DND-41 (cell line): ENCODE results near the gene CCDC159.

Experiments
- ATAC-seq: fragments of 200-7000 bp; cut with Tn5 transposase; 3 replicates; pipeline ENCODE4 v1.9.1; 2021; ENCODE audit warnings: low read depth; ENCODE audit not compliant: insufficient read depth
- DNase-seq: peaks from one replicate; pipeline ENCODE4 v3.0.0-alpha.2; 2020
- H2AFZ ChIP-seq: 2 replicates; pipeline ENCODE4 v1.6.0; 2012; ENCODE audit warnings: low read depth, low read length
- H3K27ac ChIP-seq: 2 replicates; pipeline ENCODE4 v1.5.1; 2012; ENCODE audit warnings: low read length, inconsistent platforms
- H3K27me3 ChIP-seq: fragments of 200-600 bp; sonication (generic); 2 replicates; pipeline ENCODE4 v1.6.0; 2012; ENCODE audit warnings: low read length, mild to moderate bottlenecking, inconsistent platforms; ENCODE audit not compliant: insufficient read depth, poor library complexity
- H3K36me3 ChIP-seq: 2 replicates; pipeline ENCODE4 v1.5.1; 2012; ENCODE audit warnings: low read length, inconsistent platforms; ENCODE audit not compliant: insufficient read depth
- H3K4me1 ChIP-seq: 2 replicates; pipeline ENCODE4 v1.5.1; 2012; ENCODE audit warnings: mild to moderate bottlenecking, low read length; ENCODE audit not compliant: insufficient read depth
- H3K4me2 ChIP-seq: 2 replicates; pipeline ENCODE4 v1.6.0; 2012; ENCODE audit warnings: mild to moderate bottlenecking, moderate library complexity, low read length, inconsistent platforms; ENCODE audit not compliant: insufficient read depth
- H3K4me3 ChIP-seq, 2 experiments: fragments of 200-600 bp in 1 of 2; shearing (Covaris generic) in 1 of 2; 2 replicates each; pipeline ENCODE4 v1.5.1; 2012 to 2016; ENCODE audit warnings: inconsistent platforms in 2 of 2, low read length in 2 of 2, mild to moderate bottlenecking in 2 of 2, low read depth in 1 of 2, moderate library complexity in 1 of 2
- H3K79me2 ChIP-seq: 2 replicates; pipeline ENCODE4 v1.6.0; 2012; ENCODE audit warnings: low read length, inconsistent platforms; ENCODE audit not compliant: insufficient read depth
- H3K9ac ChIP-seq: 2 replicates; pipeline ENCODE4 v1.6.0; 2012; ENCODE audit warnings: low read depth, mild to moderate bottlenecking, inconsistent platforms, low read length, moderate library complexity
- H3K9me3 ChIP-seq: 2 replicates; pipeline ENCODE4 v1.5.1; 2012; ENCODE audit warnings: low read length, moderate library complexity, mild to moderate bottlenecking, inconsistent platforms; ENCODE audit not compliant: insufficient read depth, severe bottlenecking
- H4K20me1 ChIP-seq: 2 replicates; pipeline ENCODE4 v1.6.0; 2012; ENCODE audit warnings: low read length; ENCODE audit not compliant: insufficient read depth
- EZH2 ChIP-seq: IDR thresholded peaks from 3 replicates; pipeline ENCODE4 v1.6.1; 2012; ENCODE audit warnings: borderline replicate concordance, low read depth, mild to moderate bottlenecking, moderate library complexity, low read length, inconsistent platforms; ENCODE audit not compliant: severe bottlenecking
- TF ChIP-seq, protein P1 (sequence below): IDR thresholded peaks from 2 replicates; pipeline ENCODE4 v1.5.1; 2012; ENCODE audit warnings: borderline replicate concordance, low read length, moderate library complexity, mild to moderate bottlenecking; ENCODE audit not compliant: poor library complexity, severe bottlenecking; ENCODE audit errors: extremely low read depth

CCDC159 gene

DNA sequence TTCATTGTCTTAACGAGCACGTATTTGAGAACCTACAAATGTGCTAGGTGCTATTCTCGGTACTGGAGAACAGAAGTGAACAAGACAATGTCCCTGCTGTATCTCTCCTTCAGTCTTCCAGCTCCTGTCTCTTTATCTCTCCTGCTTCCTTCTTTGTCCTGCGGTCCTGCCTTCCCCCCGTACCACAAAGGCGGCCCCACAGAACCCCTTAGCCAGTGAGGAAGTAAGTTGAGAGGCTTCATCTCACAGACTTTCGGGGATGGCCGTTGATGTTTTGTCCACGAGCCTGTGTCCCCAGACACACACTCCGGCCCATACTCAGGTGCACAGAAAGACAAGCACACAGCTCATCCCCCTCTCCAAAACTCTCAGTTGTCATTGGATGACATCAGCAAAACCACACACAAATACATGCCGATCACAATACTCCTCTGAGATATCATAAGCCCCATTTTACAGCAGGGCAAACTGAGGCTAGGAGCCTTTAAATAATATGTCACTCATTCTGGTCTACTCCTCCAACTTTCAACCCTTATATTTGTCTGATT, 27.6 kb downstream of the CCDC159 start:
- DNase-seq (no peak), ATAC-seq (no peak)
- Histone ChIP-seq H3K36me3 (peaks cover 19% of the 10 kb centered on the region), H3K9ac (peak overlapping the region; percentile 78), H4K20me1 (no peaks in the 10 kb centered on the region), H3K9me3 (no peaks in the 10 kb centered on the region), H3K4me1 (peaks cover 42% of the 10 kb centered on the region), H2AFZ (peak overlapping the region; percentile 80), H3K79me2 (peaks cover 20% of the 10 kb centered on the region), H3K27me3 (no peaks in the 10 kb centered on the region), H3K4me3 (peak overlapping the region; percentile 30 to 73; a peak in 3 of 4 replicates), H3K27ac (peak overlapping the region; percentile 91), H3K4me2 (peak overlapping the region; percentile 97)
- TF ChIP-seq EZH2 = no peak
- TF ChIP-seq, protein P1, sequence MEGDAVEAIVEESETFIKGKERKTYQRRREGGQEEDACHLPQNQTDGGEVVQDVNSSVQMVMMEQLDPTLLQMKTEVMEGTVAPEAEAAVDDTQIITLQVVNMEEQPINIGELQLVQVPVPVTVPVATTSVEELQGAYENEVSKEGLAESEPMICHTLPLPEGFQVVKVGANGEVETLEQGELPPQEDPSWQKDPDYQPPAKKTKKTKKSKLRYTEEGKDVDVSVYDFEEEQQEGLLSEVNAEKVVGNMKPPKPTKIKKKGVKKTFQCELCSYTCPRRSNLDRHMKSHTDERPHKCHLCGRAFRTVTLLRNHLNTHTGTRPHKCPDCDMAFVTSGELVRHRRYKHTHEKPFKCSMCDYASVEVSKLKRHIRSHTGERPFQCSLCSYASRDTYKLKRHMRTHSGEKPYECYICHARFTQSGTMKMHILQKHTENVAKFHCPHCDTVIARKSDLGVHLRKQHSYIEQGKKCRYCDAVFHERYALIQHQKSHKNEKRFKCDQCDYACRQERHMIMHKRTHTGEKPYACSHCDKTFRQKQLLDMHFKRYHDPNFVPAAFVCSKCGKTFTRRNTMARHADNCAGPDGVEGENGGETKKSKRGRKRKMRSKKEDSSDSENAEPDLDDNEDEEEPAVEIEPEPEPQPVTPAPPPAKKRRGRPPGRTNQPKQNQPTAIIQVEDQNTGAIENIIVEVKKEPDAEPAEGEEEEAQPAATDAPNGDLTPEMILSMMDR = no peak

DNA sequence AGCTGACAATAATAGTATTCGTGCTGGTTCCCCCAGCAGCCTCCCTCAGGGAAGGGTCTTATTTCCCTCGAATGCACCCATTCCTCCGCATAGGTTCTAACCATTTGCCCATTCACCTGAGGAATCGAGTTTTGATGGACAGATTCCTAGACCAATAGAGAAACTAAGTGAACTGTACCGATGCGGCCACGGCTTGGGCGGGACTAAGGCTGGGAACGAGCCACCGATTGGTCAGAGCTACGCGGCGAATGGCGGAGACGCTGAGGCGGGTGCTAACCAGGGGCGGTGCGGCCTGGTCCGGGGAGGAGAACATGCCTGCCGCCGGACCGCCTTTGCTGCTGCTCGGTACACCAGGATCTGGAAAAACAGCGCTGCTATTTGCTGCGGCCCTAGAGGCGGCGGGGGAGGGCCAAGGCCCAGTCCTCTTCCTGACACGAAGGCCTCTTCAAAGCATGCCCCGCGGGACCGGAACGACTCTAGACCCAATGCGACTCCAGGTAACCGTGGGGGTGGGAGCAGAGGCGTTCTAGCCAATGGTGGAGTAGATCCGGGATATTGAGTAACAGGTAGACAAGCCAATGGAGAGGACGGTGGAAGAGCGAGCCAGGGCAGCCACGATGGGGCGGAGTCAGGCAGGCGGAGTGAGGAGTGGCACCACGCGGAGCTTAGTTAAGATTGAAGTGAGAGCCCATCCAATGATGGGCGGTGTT, 28.3 kb downstream of the CCDC159 start, which contains the start of gene SWSAP1:
SWSAP1 (plus strand) TSS at position 234 of the 710 bp plus-strand sequence; CDS start at position 249, 15 bp downstream.
- H4K20me1 ChIP-seq = no peaks in the 10 kb centered on the region
- H3K4me1 ChIP-seq = peaks cover 48% of the 10 kb centered on the region
- peaks cover 20% of the 10 kb centered on the region for H3K79me2 ChIP-seq
- no peaks in the 10 kb centered on the region for H3K27me3 ChIP-seq
- peak within 1 kb of the TSS; percentile 80 for H2AFZ ChIP-seq
- H3K4me2 ChIP-seq = peak within 1 kb of the TSS; percentile 97
- H3K4me3 ChIP-seq = peak within 1 kb of the TSS; percentile 30 to 73
- TF ChIP-seq, protein P1 = no peak
- TF ChIP-seq EZH2 = no peak
- peak within 1 kb of the TSS; percentile 78 for H3K9ac ChIP-seq
- no peaks in the 10 kb centered on the region for H3K9me3 ChIP-seq
- peak within 1 kb of the TSS; percentile 94 for H3K27ac ChIP-seq
- peaks cover 19% of the 10 kb centered on the region for H3K36me3 ChIP-seq
- ATAC-seq (peak; percentile 90), DNase-seq (peak; percentile 99)

DNA sequence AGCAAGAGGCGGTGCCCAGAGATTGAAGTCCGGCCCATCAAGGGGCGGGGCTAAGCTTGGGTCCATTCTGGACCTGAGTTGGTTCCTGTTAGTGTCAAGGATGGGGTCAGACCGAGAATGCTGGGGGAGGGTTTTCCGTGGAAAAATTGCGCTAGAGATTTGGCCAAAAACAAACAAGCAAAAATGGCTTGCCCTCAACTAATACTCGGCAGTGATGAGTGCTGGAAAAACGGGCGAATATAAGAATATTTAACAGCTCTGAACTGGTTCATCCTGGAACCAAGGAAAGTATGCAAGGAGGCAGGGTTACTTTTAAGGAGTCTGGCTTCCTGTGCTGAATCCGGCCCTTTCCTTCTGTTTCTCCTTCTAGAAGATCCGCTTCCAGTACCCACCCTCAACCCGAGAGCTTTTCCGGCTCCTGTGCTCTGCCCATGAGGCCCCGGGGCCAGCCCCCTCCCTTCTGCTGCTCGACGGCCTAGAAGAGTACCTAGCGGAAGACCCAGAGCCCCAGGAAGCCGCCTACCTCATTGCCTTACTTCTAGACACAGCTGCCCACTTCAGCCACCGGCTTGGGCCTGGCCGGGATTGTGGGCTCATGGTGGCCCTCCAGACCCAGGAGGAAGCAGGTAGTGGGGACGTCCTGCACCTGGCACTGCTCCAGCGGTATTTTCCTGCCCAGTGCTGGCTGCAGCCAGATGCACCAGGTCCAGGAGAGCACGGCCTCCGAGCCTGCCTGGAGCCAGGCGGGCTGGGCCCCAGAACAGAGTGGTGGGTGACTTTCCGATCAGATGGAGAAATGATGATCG, 29.0 kb downstream of the CCDC159 start:
- peak overlapping the region; percentile 78 for H3K9ac ChIP-seq
- no peak for TF ChIP-seq EZH2
- TF ChIP-seq, protein P1 = no peak
- peak overlapping the region; percentile 97 for H3K4me2 ChIP-seq
- H3K4me1 ChIP-seq = peaks cover 55% of the 10 kb centered on the region
- no peaks in the 10 kb centered on the region for H4K20me1 ChIP-seq
- H3K27me3 ChIP-seq = no peaks in the 10 kb centered on the region
- H3K36me3 ChIP-seq = peaks cover 19% of the 10 kb centered on the region
- peak overlapping the region; percentile 64 for H2AFZ ChIP-seq
- H3K9me3 ChIP-seq = no peaks in the 10 kb centered on the region
- H3K27ac ChIP-seq = peak overlapping the region; percentile 94
- peaks cover 26% of the 10 kb centered on the region for H3K79me2 ChIP-seq
- H3K4me3 ChIP-seq = peak overlapping the region; percentile 25 to 73
- DNase-seq (peak; percentile 91), ATAC-seq (peak; percentile 62)
